HepG2 (cell line): ENCODE measurements around the gene LDLRAD4. TPM values are rescaled to one million over a fixed set of nuclear protein-coding genes. Genes with fewer than 3 reads are reported as not detected.

Source experiments
- ATAC-seq: fragments of 200-7000 bp; cut with Tn5 transposase; 3 replicates; pipeline ENCODE4 v1.9.1; 2020; ENCODE audit warnings: mild to moderate bottlenecking, moderate library complexity
- BruUV-seq: library from RNA; stranded (reverse); fragments of 400-500 nt; replicated peaks from 2 replicates; lab custom pipeline; 2021; lab: Mats Ljungman, UMichigan
- CTCF ChIA-PET: fragments of 300-600 bp; formaldehyde crosslinking; extraction: SDS; loops from one replicate; lab custom pipeline; 2021; ENCODE audit warnings: low total read pairs, inconsistent platforms, low intra/inter-chr PET ratio; lab: Yijun Ruan, JAX
- POLR2A ChIA-PET: fragments of 350-600 bp; sonication (Branson Sonifier 250); formaldehyde crosslinking; loops from one replicate; lab custom pipeline; 2020; ENCODE audit warnings: antibody characterized with exemption, inconsistent platforms; lab: Yijun Ruan, JAX
- DNase-seq: peaks from one replicate; pipeline ENCODE4 v3.0.0-alpha.2; 2015; ENCODE audit warnings: low spot score
- FAIRE-seq: peaks from 3 replicates; lab custom pipeline; 2011; peaks lifted over from hg19 to GRCh38; lab: Jason Lieb, UNC
- H2AFZ ChIP-seq: one replicate; pipeline ENCODE4 v1.6.1; 2011; ENCODE audit warnings: low read length, inconsistent platforms
- H3K27ac ChIP-seq: fragments of 300-600 bp; 3 replicates; pipeline ENCODE4 v1.8.0; 2011; ENCODE audit warnings: mixed run types, mild to moderate bottlenecking, mixed read lengths, low read length, inconsistent platforms; ENCODE audit not compliant: insufficient read depth; ENCODE audit errors: extremely low read length
- H3K27me3 ChIP-seq, 2 experiments: fragments of 200-600 bp in 1 of 2; 2 replicates in 1 of 2; 3 replicates in 1 of 2; pipeline versions ENCODE4 v1.6.0 to v1.8.0; 2011; ENCODE audit warnings: low read length in 2 of 2, mild to moderate bottlenecking in 2 of 2, moderate library complexity in 2 of 2, inconsistent platforms in 1 of 2; ENCODE audit not compliant: insufficient read depth in 2 of 2, control insufficient read depth in 1 of 2
- H3K36me3 ChIP-seq, 2 experiments: fragments of 200-600 bp in 1 of 2; replicated peaks in 1 of 2; 2 replicates in 1 of 2; 3 replicates in 1 of 2; pipeline versions ENCODE4 v1.5.1 to v1.8.0; 2011; ENCODE audit warnings: low read length in 2 of 2, inconsistent platforms in 1 of 2; ENCODE audit not compliant: insufficient read depth in 2 of 2, control insufficient read depth in 1 of 2
- H3K4me1 ChIP-seq: 2 replicates; pipeline ENCODE4 v1.5.1; 2012; ENCODE audit warnings: low read length, inconsistent platforms; ENCODE audit not compliant: insufficient read depth
- H3K4me2 ChIP-seq: 2 replicates; pipeline ENCODE4 v1.6.0; 2011; ENCODE audit warnings: low read depth, low read length, inconsistent platforms
- H3K4me3 ChIP-seq, 3 experiments: fragments of 200-600 bp in 1 of 3; sonication (generic), shearing (Covaris generic) in 1 of 3; replicated peaks in 1 of 3; 2 replicates each; pipeline ENCODE4 v1.5.1; 2011 to 2016; ENCODE audit warnings: low read length in 3 of 3, inconsistent platforms in 2 of 3, low read depth in 2 of 3, mild to moderate bottlenecking in 2 of 3, control low read depth in 1 of 3, mixed read lengths in 1 of 3; ENCODE audit not compliant: insufficient read depth in 1 of 3
- H3K79me2 ChIP-seq: one replicate; pipeline ENCODE4 v1.6.1; 2011; ENCODE audit warnings: low read length, inconsistent platforms; ENCODE audit not compliant: insufficient read depth
- H3K9ac ChIP-seq: 2 replicates; pipeline ENCODE4 v1.6.0; 2011; ENCODE audit warnings: mild to moderate bottlenecking, low read depth, low read length, inconsistent platforms; ENCODE audit not compliant: insufficient read depth
- H3K9me3 ChIP-seq: 2 replicates; pipeline ENCODE4 v1.5.1; 2012; ENCODE audit warnings: mild to moderate bottlenecking, low read length
- H4K20me1 ChIP-seq: 2 replicates; pipeline ENCODE4 v1.6.0; 2011; ENCODE audit warnings: inconsistent platforms, mild to moderate bottlenecking, low read length, moderate library complexity; ENCODE audit not compliant: insufficient read depth
- AHR ChIP-seq: IDR thresholded peaks from 2 replicates; pipeline ENCODE4 v1.6.1; 2018; ENCODE audit warnings: missing genetic modification reagents, missing compliant biosample characterization
- DNMT1 ChIP-seq: sonication (generic); formaldehyde crosslinking; IDR thresholded peaks from 2 replicates; pipeline ENCODE4 v1.5.1; 2020; ENCODE audit warnings: mild to moderate bottlenecking, missing genetic modification reagents
- FOXK2 ChIP-seq: fragments of 450-650 bp; IDR thresholded peaks from 2 replicates; pipeline ENCODE4 v1.6.1; 2016
- GFI1 ChIP-seq: sonication (generic); formaldehyde crosslinking; IDR thresholded peaks from 2 replicates; pipeline ENCODE4 v1.5.0; 2020; ENCODE audit warnings: missing genetic modification reagents, mild to moderate bottlenecking, borderline replicate concordance
- MLX ChIP-seq: IDR thresholded peaks from 2 replicates; pipeline ENCODE4 v1.6.1; 2016
- TFDP1 ChIP-seq: IDR thresholded peaks from 2 replicates; pipeline ENCODE4 v1.6.1; 2016; ENCODE audit warnings: missing compliant biosample characterization, missing genetic modification reagents, borderline replicate concordance
- ZKSCAN8 ChIP-seq: IDR thresholded peaks from 2 replicates; pipeline ENCODE4 v1.6.1; 2016; ENCODE audit warnings: borderline replicate concordance, missing genetic modification reagents, missing compliant biosample characterization
- ZNF329 ChIP-seq: sonication (generic); formaldehyde crosslinking; IDR thresholded peaks from 2 replicates; pipeline ENCODE4 v1.9.0; 2021; ENCODE audit warnings: low read depth, mild to moderate bottlenecking, missing genetic modification reagents
- ZNF354B ChIP-seq: sonication (generic); formaldehyde crosslinking; IDR thresholded peaks from 2 replicates; pipeline ENCODE4 v1.8.0; 2022; ENCODE audit warnings: mild to moderate bottlenecking, missing genetic modification reagents
- ZNF800 ChIP-seq: sonication (generic); formaldehyde crosslinking; IDR thresholded peaks from 2 replicates; pipeline ENCODE4 v1.4.0; 2020; ENCODE audit warnings: missing genetic modification reagents
- WGBS: methylation state at CpG from one replicate; pipeline ENCODE4 v1.1.6; 2017; ENCODE audit warnings: low lambda C conversion rate; 5-methylcytosine and 5-hydroxymethylcytosine counted together
- in situ Hi-C: cut with HindIII; loops from 2 replicates; pipeline ENCODE4 v1.10.0; 2017; ENCODE audit warnings: low pct_unique_long_range_greater_than_20kb; ENCODE audit not compliant: extremely low pct_ligation_motif_present
- intact Hi-C: fragments of 100-400 bp; cut with micrococcal nuclease; formaldehyde crosslinking; loops from one replicate; pipeline ENCODE4 v1.10.0; 2022; ENCODE audit not compliant: unreplicated experiment
- polyA plus RNA-seq, 8 experiments: library from polyadenylated mRNA; depleted of rRNA in 3 of 8; stranded (reverse) in 7 of 8; unstranded in 1 of 8; fragments of >200 nt; fragmentation: Illumina TruSeq in 4 of 8; extraction: Trizol in 4 of 8; gene quantifications; 2 replicates each; pipeline versions ENCODE4 v1.2.1 to v1.2.3, GENCODE V29; 2011 to 2016; ENCODE audit warnings: low read depth in 4 of 8, missing spikeins in 1 of 8, mixed read lengths in 1 of 8; ENCODE audit not compliant: insufficient read depth in 1 of 8
- total RNA-seq, 5 experiments: library from RNA; depleted of rRNA; stranded (reverse); fragments of >200 nt; fragmentation: Illumina TruSeq; extraction: Trizol; gene quantifications; 2 replicates each; pipeline ENCODE4 v1.2.3, GENCODE V29; 2016; ENCODE audit warnings: low read depth in 1 of 5
- TF ChIP-seq, protein P1 (sequence below): IDR thresholded peaks from 2 replicates; pipeline ENCODE4 v1.6.1; 2016; ENCODE audit warnings: mild to moderate bottlenecking, missing biosample characterization, missing genetic modification reagents
- TF ChIP-seq, protein P2 (sequence below): sonication (generic); formaldehyde crosslinking; IDR thresholded peaks from 2 replicates; pipeline ENCODE4 v1.4.0; 2020; ENCODE audit warnings: missing genetic modification reagents, mild to moderate bottlenecking, borderline replicate concordance
- TF ChIP-seq, protein P3 (sequence below): sonication (generic); formaldehyde crosslinking; IDR thresholded peaks from 2 replicates; pipeline ENCODE4 v1.4.0; 2020; ENCODE audit warnings: missing genetic modification reagents, low read depth, mild to moderate bottlenecking, borderline replicate concordance

The LDLRAD4 gene
- total and polyA plus RNA-seq, 2 of the 13 experiments (the other 11 are each of a cell fraction or from before 2014, with no cell fraction given): 13.6 to 20.9 TPM

DNA sequence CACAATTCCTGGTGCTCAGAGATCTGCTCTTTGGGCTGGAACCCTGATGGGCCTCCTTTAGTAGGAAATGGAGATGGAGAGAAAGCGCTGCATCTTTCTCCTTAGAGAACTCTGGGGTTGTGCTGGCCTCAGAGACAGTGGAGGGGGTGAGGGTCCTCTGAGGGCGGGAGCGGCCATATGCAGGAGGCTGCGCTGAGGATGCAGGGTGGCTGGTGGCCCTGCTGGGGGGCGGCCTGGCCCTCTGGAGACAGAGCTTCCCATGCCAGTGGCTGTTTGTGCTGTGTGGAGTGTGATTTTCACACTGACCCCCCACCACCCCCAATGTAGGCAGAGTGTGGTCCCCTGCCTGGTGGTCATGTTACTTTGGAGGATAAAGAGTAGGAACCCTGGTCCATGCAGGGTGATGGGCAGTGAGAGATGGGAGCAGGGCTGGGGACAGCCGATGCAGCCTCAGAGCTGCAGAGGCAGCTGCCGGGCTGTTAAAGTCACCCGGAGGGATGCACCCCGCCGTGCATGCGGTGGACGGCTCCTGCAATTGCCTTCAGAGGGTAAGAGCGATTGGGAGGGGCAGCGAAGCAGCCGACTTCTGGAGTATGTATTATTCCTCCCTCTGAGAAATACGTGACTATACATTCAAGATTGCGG, 313.2 kb downstream of the LDLRAD4 start:
- H3K4me2 ChIP-seq: no peak overlapping the region
- BruUV-seq: no TSS peak
- no peak overlapping the region for H3K4me3 ChIP-seq
- H3K27me3 ChIP-seq: no peaks in the 10 kb centered on the region
- H3K36me3 ChIP-seq: no peaks in the 10 kb centered on the region
- peaks cover 39% of the 10 kb centered on the region for H3K4me1 ChIP-seq
- POLR2A ChIA-PET: interaction anchor here (0.7 kb wide), 1 partner anchor 10 kb away, joined by 3 read pairs; no protein-coding TSS in a partner anchor
- no peaks in the 10 kb centered on the region for H4K20me1 ChIP-seq
- CTCF ChIA-PET: interaction anchor here (1.7 kb wide), 1 partner anchor 315 kb away, joined by 7 read pairs; no protein-coding TSS in a partner anchor
- intact Hi-C loops (loop anchor here (2.0 kb wide), 1 partner anchor 315 kb away; no protein-coding TSS in a partner anchor), in situ Hi-C loops (loop anchor here (10.0 kb wide), 1 partner anchor 307 kb away; no protein-coding TSS in a partner anchor)
- no peak overlapping the region for H3K9ac ChIP-seq
- FAIRE-seq: no peak
- H3K27ac ChIP-seq: no peak overlapping the region
- DNase-seq: no peak
- no peak overlapping the region for H2AFZ ChIP-seq
- no peak for ATAC-seq
- H3K79me2 ChIP-seq: no peaks in the 10 kb centered on the region
- 97% methylated on average over 13 of the region's 17 CpGs for WGBS
- H3K9me3 ChIP-seq: no peaks in the 10 kb centered on the region
- TF ChIP-seq ZNF354B: no peak
- TF ChIP-seq, protein P1, sequence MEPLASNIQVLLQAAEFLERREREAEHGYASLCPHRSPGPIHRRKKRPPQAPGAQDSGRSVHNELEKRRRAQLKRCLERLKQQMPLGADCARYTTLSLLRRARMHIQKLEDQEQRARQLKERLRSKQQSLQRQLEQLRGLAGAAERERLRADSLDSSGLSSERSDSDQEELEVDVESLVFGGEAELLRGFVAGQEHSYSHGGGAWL (CRISPR knock-in tag): no peak
- TF ChIP-seq ZNF329 (CRISPR knock-in tag): no peak
- TF ChIP-seq MLX (CRISPR knock-in tag): no peak
- TF ChIP-seq AHR (CRISPR knock-in tag): no peak
- TF ChIP-seq, protein P2, sequence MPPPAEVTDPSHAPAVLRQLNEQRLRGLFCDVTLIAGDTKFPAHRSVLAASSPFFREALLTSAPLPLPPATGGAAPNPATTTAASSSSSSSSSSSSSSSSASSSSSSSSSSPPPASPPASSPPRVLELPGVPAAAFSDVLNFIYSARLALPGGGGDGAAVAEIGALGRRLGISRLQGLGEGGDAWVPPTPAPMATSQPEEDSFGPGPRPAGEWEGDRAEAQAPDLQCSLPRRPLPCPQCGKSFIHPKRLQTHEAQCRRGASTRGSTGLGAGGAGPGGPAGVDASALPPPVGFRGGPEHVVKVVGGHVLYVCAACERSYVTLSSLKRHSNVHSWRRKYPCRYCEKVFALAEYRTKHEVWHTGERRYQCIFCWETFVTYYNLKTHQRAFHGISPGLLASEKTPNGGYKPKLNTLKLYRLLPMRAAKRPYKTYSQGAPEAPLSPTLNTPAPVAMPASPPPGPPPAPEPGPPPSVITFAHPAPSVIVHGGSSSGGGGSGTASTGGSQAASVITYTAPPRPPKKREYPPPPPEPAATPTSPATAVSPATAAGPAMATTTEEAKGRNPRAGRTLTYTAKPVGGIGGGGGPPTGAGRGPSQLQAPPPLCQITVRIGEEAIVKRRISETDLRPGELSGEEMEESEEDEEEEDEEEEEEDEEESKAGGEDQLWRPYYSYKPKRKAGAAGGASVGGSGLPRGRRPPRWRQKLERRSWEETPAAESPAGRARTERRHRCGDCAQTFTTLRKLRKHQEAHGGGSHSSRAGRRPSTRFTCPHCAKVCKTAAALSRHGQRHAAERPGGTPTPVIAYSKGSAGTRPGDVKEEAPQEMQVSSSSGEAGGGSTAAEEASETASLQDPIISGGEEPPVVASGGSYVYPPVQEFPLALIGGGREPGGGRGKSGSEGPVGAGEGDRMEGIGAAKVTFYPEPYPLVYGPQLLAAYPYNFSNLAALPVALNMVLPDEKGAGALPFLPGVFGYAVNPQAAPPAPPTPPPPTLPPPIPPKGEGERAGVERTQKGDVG (CRISPR knock-in tag): no peak
- TF ChIP-seq TFDP1 (CRISPR knock-in tag): no peak
- no peak for TF ChIP-seq ZNF800
- no peak for TF ChIP-seq DNMT1 (CRISPR knock-in tag)
- TF ChIP-seq GFI1 (CRISPR knock-in tag): no peak
- TF ChIP-seq, protein P3, sequence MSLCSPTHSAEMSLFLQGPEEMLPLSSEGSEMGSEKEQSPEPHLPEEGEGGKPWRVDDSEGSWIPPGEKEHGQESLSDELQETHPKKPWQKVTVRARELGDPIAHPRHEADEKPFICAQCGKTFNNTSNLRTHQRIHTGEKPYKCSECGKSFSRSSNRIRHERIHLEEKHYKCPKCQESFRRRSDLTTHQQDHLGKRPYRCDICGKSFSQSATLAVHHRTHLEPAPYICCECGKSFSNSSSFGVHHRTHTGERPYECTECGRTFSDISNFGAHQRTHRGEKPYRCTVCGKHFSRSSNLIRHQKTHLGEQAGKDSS: no peak
- TF ChIP-seq FOXK2: no peak
- no peak for TF ChIP-seq ZKSCAN8 (CRISPR knock-in tag)
